HepG2 (cell line): Measurements from ENCODE around the gene RESP18. TPM values are rescaled to one million over a fixed set of nuclear protein-coding genes. Genes with fewer than 3 reads are reported as not detected.

Experiments
- ATRX ChIP-seq: sonication (generic); formaldehyde crosslinking; IDR thresholded peaks from 2 replicates; pipeline ENCODE4 v1.4.0; 2020; ENCODE audit warnings: missing genetic modification reagents, borderline replicate concordance
- ERF ChIP-seq: IDR thresholded peaks from 2 replicates; pipeline ENCODE4 v1.6.1; 2018; ENCODE audit warnings: missing biosample characterization, missing genetic modification reagents
- GATAD2A ChIP-seq: IDR thresholded peaks from 2 replicates; pipeline ENCODE4 v1.6.1; 2016
- KDM2A ChIP-seq: sonication (generic); formaldehyde crosslinking; IDR thresholded peaks from 2 replicates; pipeline ENCODE4 v1.4.0; 2020; ENCODE audit warnings: low read depth, missing genetic modification reagents, borderline replicate concordance
- LCORL ChIP-seq, 2 experiments: fragments of 450-650 bp in 1 of 2; sonication (generic) in 1 of 2; formaldehyde crosslinking in 1 of 2; IDR thresholded peaks; 2 replicates each; pipeline versions ENCODE4 v1.5.0 to v1.6.1; 2017 to 2020; ENCODE audit warnings: antibody characterized with exemption in 1 of 2, missing genetic modification reagents in 1 of 2
- PHF21A ChIP-seq: sonication (generic); formaldehyde crosslinking; IDR thresholded peaks from 2 replicates; pipeline ENCODE4 v1.5.0; 2020; ENCODE audit warnings: mild to moderate bottlenecking, missing genetic modification reagents
- RELA ChIP-seq: sonication (generic); formaldehyde crosslinking; IDR thresholded peaks from 2 replicates; pipeline ENCODE4 v1.4.0; 2020; ENCODE audit warnings: missing genetic modification reagents
- RXRB ChIP-seq: IDR thresholded peaks from 2 replicates; pipeline ENCODE4 v1.6.1; 2016; ENCODE audit warnings: borderline replicate concordance, missing genetic modification reagents, missing compliant biosample characterization
- SOX5 ChIP-seq: IDR thresholded peaks from 2 replicates; pipeline ENCODE4 v1.6.1; 2016; ENCODE audit warnings: borderline replicate concordance
- SP1 ChIP-seq, 2 experiments: fragments of 450-650 bp in 1 of 2; sonication (generic) in 1 of 2; formaldehyde crosslinking in 1 of 2; IDR thresholded peaks; 2 replicates each; pipeline versions ENCODE4 v1.4.0 to v1.6.1; 2016 to 2020; ENCODE audit warnings: missing genetic modification reagents in 1 of 2
- SP4 ChIP-seq: sonication (generic); formaldehyde crosslinking; IDR thresholded peaks from 2 replicates; pipeline ENCODE4 v1.8.1; 2023; ENCODE audit warnings: mild to moderate bottlenecking, missing genetic modification reagents
- ZNF160 ChIP-seq: sonication (generic); formaldehyde crosslinking; IDR thresholded peaks from 2 replicates; pipeline ENCODE4 v1.8.0; 2022; ENCODE audit warnings: mild to moderate bottlenecking, inconsistent platforms, missing genetic modification reagents
- ZNF230 ChIP-seq: sonication (generic); formaldehyde crosslinking; IDR thresholded peaks from 2 replicates; pipeline ENCODE4 v1.4.0; 2020; ENCODE audit warnings: mild to moderate bottlenecking, missing genetic modification reagents
- ZNF33B ChIP-seq: sonication (generic); formaldehyde crosslinking; IDR thresholded peaks from 2 replicates; pipeline ENCODE4 v1.5.1; 2020; ENCODE audit warnings: mild to moderate bottlenecking, missing genetic modification reagents
- ZNF350 ChIP-seq: sonication (generic); formaldehyde crosslinking; IDR thresholded peaks from 2 replicates; pipeline ENCODE4 v1.4.0; 2020; ENCODE audit warnings: mild to moderate bottlenecking, low read depth, missing genetic modification reagents, borderline replicate concordance
- ZNF550 ChIP-seq: sonication (generic); formaldehyde crosslinking; IDR thresholded peaks from 2 replicates; pipeline ENCODE4 v1.4.0; 2020; ENCODE audit warnings: mild to moderate bottlenecking, missing genetic modification reagents, borderline replicate concordance
- ZNF768 ChIP-seq: sonication (generic); formaldehyde crosslinking; IDR thresholded peaks from 2 replicates; pipeline ENCODE4 v1.4.0; 2020; ENCODE audit warnings: missing genetic modification reagents
- polyA plus RNA-seq, 8 experiments: library from polyadenylated mRNA; depleted of rRNA in 3 of 8; stranded (reverse) in 7 of 8; unstranded in 1 of 8; fragments of >200 nt; fragmentation: Illumina TruSeq in 4 of 8; extraction: Trizol in 4 of 8; gene quantifications; 2 replicates each; pipeline versions ENCODE4 v1.2.1 to v1.2.3, GENCODE V29; 2011 to 2016; ENCODE audit warnings: low read depth in 4 of 8, missing spikeins in 1 of 8, mixed read lengths in 1 of 8; ENCODE audit not compliant: insufficient read depth in 1 of 8
- total RNA-seq, 5 experiments: library from RNA; depleted of rRNA; stranded (reverse); fragments of >200 nt; fragmentation: Illumina TruSeq; extraction: Trizol; gene quantifications; 2 replicates each; pipeline ENCODE4 v1.2.3, GENCODE V29; 2016; ENCODE audit warnings: low read depth in 1 of 5
- TF ChIP-seq, protein P1 (sequence below): fragments of 450-650 bp; IDR thresholded peaks from 2 replicates; pipeline ENCODE4 v1.6.1; 2017
- TF ChIP-seq, protein P2 (sequence below): IDR thresholded peaks from 2 replicates; pipeline ENCODE4 v1.6.1; 2016; ENCODE audit warnings: low read depth, control low read depth
- TF ChIP-seq, protein P3 (sequence below): sonication (generic); formaldehyde crosslinking; IDR thresholded peaks from 2 replicates; pipeline ENCODE4 v1.4.0; 2020; ENCODE audit warnings: mild to moderate bottlenecking, missing genetic modification reagents
- TF ChIP-seq, protein P4 (sequence below): sonication (generic); formaldehyde crosslinking; IDR thresholded peaks from 2 replicates; pipeline ENCODE4 v1.5.0; 2020; ENCODE audit warnings: missing genetic modification reagents

The RESP18 gene
- total and polyA plus RNA-seq, 2 of the 13 experiments (the other 11 are each of a cell fraction or from before 2014, with no cell fraction given), result not detected

DNA sequence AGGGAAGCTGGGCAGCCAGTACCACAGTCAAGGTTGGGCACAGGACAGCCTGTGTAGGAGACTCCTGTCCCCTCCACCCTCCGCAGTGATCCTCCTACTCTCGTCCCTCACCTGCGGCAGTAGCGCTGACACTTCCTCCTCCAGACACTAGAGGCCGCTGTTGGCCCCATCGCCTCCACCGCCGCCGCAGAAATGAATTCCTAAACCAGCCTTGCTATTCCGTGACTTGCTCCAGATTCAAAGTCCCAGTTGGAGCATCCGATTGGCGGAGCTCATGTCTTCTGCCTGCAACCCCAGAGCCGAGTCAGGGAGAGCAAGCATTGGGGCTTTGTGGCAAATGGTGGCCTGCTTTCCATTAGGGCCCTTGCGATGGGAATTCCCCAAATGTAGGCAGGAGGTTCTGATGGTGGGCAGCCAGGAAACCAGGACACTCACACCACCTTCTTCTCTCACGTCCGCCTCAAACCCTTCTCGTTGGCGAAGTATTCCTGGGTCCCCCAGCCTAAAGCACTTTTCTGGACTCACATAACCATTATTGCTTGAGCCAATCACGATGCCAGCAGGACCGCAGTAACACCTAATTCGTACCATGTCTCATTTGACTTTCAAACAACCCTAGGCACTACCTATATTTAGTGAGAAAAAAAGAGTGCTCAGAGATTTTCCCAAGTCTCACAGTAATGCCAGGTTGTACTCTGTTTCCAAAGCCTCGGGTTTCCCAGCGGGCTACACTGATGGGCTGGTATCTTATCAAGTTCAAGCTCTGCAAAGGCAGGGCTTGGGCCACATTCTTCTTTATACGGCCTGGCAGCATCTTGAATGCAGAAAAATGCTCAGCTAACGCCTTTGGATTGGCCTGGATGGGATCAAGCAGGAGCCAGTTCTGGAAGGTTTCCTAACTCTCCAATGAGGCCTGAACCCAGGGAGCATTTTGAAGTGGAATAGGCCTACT lies 54.6 kb downstream of the RESP18 start (continued):
- TF ChIP-seq ZNF350 (CRISPR knock-in tag), result peak; percentile 83
- no peak for TF ChIP-seq ZNF160 (CRISPR knock-in tag)
- TF ChIP-seq, protein P1, sequence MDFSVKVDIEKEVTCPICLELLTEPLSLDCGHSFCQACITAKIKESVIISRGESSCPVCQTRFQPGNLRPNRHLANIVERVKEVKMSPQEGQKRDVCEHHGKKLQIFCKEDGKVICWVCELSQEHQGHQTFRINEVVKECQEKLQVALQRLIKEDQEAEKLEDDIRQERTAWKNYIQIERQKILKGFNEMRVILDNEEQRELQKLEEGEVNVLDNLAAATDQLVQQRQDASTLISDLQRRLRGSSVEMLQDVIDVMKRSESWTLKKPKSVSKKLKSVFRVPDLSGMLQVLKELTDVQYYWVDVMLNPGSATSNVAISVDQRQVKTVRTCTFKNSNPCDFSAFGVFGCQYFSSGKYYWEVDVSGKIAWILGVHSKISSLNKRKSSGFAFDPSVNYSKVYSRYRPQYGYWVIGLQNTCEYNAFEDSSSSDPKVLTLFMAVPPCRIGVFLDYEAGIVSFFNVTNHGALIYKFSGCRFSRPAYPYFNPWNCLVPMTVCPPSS, result no peak
- peak; percentile 87 for TF ChIP-seq ERF (CRISPR knock-in tag)
- peak; percentile 33; the same call in 1 of the 2 replicates for TF ChIP-seq ZNF33B
- TF ChIP-seq SP4, result no peak; the same call in 1 of the 2 replicates
- TF ChIP-seq LCORL (IDR thresholded peaks at IDR 0.05), result no peak
- peak; percentile 71; the same call in 1 of the 2 replicates for TF ChIP-seq LCORL (CRISPR knock-in tag; IDR thresholded peaks at IDR 0.05)
- peak; percentile 39; the same call in 1 of the 2 replicates for TF ChIP-seq RXRB (CRISPR knock-in tag)
- no peak for TF ChIP-seq SOX5 (CRISPR knock-in tag)
- TF ChIP-seq SP1 (IDR thresholded peaks at IDR 0.05), result no peak
- 0 out of 2 replicates have a peak, but pooled peaks have one; percentile 15 for TF ChIP-seq SP1 (CRISPR knock-in tag; IDR thresholded peaks at IDR 0.05)
- TF ChIP-seq PHF21A (CRISPR knock-in tag), result peak; percentile 35; the same call in 1 of the 2 replicates
- TF ChIP-seq, protein P2, sequence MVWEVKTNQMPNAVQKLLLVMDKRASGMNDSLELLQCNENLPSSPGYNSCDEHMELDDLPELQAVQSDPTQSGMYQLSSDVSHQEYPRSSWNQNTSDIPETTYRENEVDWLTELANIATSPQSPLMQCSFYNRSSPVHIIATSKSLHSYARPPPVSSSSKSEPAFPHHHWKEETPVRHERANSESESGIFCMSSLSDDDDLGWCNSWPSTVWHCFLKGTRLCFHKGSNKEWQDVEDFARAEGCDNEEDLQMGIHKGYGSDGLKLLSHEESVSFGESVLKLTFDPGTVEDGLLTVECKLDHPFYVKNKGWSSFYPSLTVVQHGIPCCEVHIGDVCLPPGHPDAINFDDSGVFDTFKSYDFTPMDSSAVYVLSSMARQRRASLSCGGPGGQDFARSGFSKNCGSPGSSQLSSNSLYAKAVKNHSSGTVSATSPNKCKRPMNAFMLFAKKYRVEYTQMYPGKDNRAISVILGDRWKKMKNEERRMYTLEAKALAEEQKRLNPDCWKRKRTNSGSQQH (CRISPR knock-in tag), result 0 out of 2 replicates have a peak, but pooled peaks have one; percentile 47
- 0 out of 2 replicates have a peak, but pooled peaks have one; percentile 57 for TF ChIP-seq ZNF550 (CRISPR knock-in tag)
- TF ChIP-seq, protein P3, sequence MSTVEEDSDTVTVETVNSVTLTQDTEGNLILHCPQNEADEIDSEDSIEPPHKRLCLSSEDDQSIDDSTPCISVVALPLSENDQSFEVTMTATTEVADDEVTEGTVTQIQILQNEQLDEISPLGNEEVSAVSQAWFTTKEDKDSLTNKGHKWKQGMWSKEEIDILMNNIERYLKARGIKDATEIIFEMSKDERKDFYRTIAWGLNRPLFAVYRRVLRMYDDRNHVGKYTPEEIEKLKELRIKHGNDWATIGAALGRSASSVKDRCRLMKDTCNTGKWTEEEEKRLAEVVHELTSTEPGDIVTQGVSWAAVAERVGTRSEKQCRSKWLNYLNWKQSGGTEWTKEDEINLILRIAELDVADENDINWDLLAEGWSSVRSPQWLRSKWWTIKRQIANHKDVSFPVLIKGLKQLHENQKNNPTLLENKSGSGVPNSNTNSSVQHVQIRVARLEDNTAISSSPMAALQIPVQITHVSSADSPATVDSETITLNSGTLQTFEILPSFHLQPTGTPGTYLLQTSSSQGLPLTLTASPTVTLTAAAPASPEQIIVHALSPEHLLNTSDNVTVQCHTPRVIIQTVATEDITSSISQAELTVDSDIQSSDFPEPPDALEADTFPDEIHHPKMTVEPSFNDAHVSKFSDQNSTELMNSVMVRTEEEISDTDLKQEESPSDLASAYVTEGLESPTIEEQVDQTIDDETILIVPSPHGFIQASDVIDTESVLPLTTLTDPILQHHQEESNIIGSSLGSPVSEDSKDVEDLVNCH (CRISPR knock-in tag), result peak; percentile 84; the same call in 1 of the 2 replicates
- TF ChIP-seq ZNF768 (CRISPR knock-in tag), result 0 out of 2 replicates have a peak, but pooled peaks have one; percentile 44
- peak; percentile 73 for TF ChIP-seq GATAD2A (CRISPR knock-in tag)
- TF ChIP-seq ATRX (CRISPR knock-in tag), result no peak
- TF ChIP-seq ZNF230, result 0 out of 2 replicates have a peak, but pooled peaks have one; percentile 55
- 0 out of 2 replicates have a peak, but pooled peaks have one; percentile 43 for TF ChIP-seq RELA
- peak; percentile 91 for TF ChIP-seq KDM2A (CRISPR knock-in tag)
- TF ChIP-seq, protein P4, sequence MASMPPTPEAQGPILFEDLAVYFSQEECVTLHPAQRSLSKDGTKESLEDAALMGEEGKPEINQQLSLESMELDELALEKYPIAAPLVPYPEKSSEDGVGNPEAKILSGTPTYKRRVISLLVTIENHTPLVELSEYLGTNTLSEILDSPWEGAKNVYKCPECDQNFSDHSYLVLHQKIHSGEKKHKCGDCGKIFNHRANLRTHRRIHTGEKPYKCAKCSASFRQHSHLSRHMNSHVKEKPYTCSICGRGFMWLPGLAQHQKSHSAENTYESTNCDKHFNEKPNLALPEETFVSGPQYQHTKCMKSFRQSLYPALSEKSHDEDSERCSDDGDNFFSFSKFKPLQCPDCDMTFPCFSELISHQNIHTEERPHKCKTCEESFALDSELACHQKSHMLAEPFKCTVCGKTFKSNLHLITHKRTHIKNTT, result no peak
